WERI-Rb-1 (cell line): Measurements from ENCODE around the gene PLA2G6.
A peak's percentile ranks its signal among the peaks of the same experiment; 100 is the strongest.

ENCODE experiments used
- DNase-seq: peaks from one replicate; pipeline ENCODE4 v3.0.0-alpha.2; 2020
- H3K27ac ChIP-seq: fragments of 250-450 bp; sonication (Bioruptor Pico); 2 replicates; pipeline ENCODE4 v1.5.1; 2020; ENCODE audit warnings: mild to moderate bottlenecking, moderate library complexity
- H3K27me3 ChIP-seq: fragments of 250-450 bp; sonication (Bioruptor Pico); 2 replicates; pipeline ENCODE4 v1.5.1; 2021; ENCODE audit warnings: mild to moderate bottlenecking, low read depth, moderate library complexity; ENCODE audit not compliant: insufficient read depth, severe bottlenecking
- H3K36me3 ChIP-seq: fragments of 250-450 bp; sonication (Bioruptor Pico); 2 replicates; pipeline ENCODE4 v1.5.1; 2020; ENCODE audit warnings: mild to moderate bottlenecking, moderate library complexity
- H3K4me3 ChIP-seq: 2 replicates; pipeline ENCODE4 v1.5.1; 2011; ENCODE audit warnings: low read depth, mild to moderate bottlenecking, control low read depth, low read length
- H3K9me3 ChIP-seq: fragments of 250-450 bp; sonication (Bioruptor Pico); 2 replicates; pipeline ENCODE4 v1.5.1; 2021; ENCODE audit warnings: mild to moderate bottlenecking, moderate library complexity; ENCODE audit not compliant: severe bottlenecking
- CTCF ChIP-seq: IDR thresholded peaks from 2 replicates; pipeline ENCODE4 v1.5.1; 2011; ENCODE audit warnings: low read depth, mild to moderate bottlenecking, control low read depth, inconsistent platforms, low read length

Gene PLA2G6

GRCh38 chr22:38139901-38140300 lies 41.7 kb downstream of the PLA2G6 start:
- H3K36me3 ChIP-seq: peaks cover 11% of the 10 kb centered on the region; the same call in 1 of the 2 replicates
- H3K4me3 ChIP-seq: no peak overlapping the region
- H3K9me3 ChIP-seq: no peaks in the 10 kb centered on the region
- TF ChIP-seq CTCF: no peak
- H3K27me3 ChIP-seq: no peaks in the 10 kb centered on the region
- no peak overlapping the region for H3K27ac ChIP-seq
- DNase-seq: no peak

GRCh38 chr22:38138961-38139360 lies 42.7 kb downstream of the PLA2G6 start:
- H3K27ac ChIP-seq: no peak overlapping the region
- peaks cover 11% of the 10 kb centered on the region; the same call in 1 of the 2 replicates for H3K36me3 ChIP-seq
- no peak for DNase-seq
- no peaks in the 10 kb centered on the region for H3K9me3 ChIP-seq
- no peak overlapping the region for H3K4me3 ChIP-seq
- no peak for TF ChIP-seq CTCF
- H3K27me3 ChIP-seq: no peaks in the 10 kb centered on the region

- Histone ChIP-seq H3K36me3 (peaks cover 11% of the 10 kb centered on the region; the same call in 1 of the 2 replicates), H3K27me3 (no peaks in the 10 kb centered on the region), H3K4me3 (no peak overlapping the region), H3K27ac (no peak overlapping the region; the same call in 1 of the 2 replicates), H3K9me3 (no peaks in the 10 kb centered on the region)
- no peak for DNase-seq
- peak; percentile 20; the same call in 1 of the 2 replicates for TF ChIP-seq CTCF
These were observed 43.5 kb downstream of the PLA2G6 start for GRCh38 chr22:38137876-38138687.

- no peak for TF ChIP-seq CTCF
- no peak overlapping the region for H3K4me3 ChIP-seq
- H3K9me3 ChIP-seq: no peaks in the 10 kb centered on the region
- H3K36me3 ChIP-seq: peaks cover 17% of the 10 kb centered on the region
- DNase-seq: no peak
- H3K27ac ChIP-seq: peak overlapping the region; percentile 44
- no peaks in the 10 kb centered on the region for H3K27me3 ChIP-seq
These were observed 45.0 kb downstream of the PLA2G6 start for GRCh38 chr22:38136607-38137006.

- DNase-seq: no peak
- no peaks in the 10 kb centered on the region for H3K9me3 ChIP-seq
- peaks cover 19% of the 10 kb centered on the region for H3K36me3 ChIP-seq
- no peaks in the 10 kb centered on the region for H3K27me3 ChIP-seq
- H3K4me3 ChIP-seq: no peak overlapping the region
- no peak for TF ChIP-seq CTCF
- H3K27ac ChIP-seq: no peak overlapping the region
These were observed 46.4 kb downstream of the PLA2G6 start for GRCh38 chr22:38135133-38135706.
